NT2/D1 (cell line): ENCODE data around the gene SPATA7.

Source experiments
- DNase-seq: peaks from one replicate; pipeline ENCODE4 v3.0.0-alpha.2; 2011; ENCODE audit warnings: low read depth, low spot score
- H3K27me3 ChIP-seq: 2 replicates; pipeline ENCODE4 v1.6.0; 2011; ENCODE audit warnings: mild to moderate bottlenecking; ENCODE audit not compliant: insufficient read length, insufficient read depth
- H3K36me3 ChIP-seq: 2 replicates; pipeline ENCODE4 v1.6.1; 2011; ENCODE audit warnings: mild to moderate bottlenecking, low read length, mixed read lengths; ENCODE audit not compliant: insufficient read depth, insufficient read length
- H3K4me1 ChIP-seq: 2 replicates; pipeline ENCODE4 v1.5.1; 2011; ENCODE audit not compliant: insufficient read depth, insufficient read length
- H3K4me3 ChIP-seq: 2 replicates; pipeline ENCODE4 v1.5.1; 2011; ENCODE audit warnings: low read depth; ENCODE audit not compliant: insufficient read length
- H3K9ac ChIP-seq: 2 replicates; pipeline ENCODE4 v1.6.0; 2011; ENCODE audit warnings: low read depth; ENCODE audit not compliant: insufficient read length
- H3K9me3 ChIP-seq: 2 replicates; pipeline ENCODE4 v1.5.1; 2011; ENCODE audit warnings: mild to moderate bottlenecking, low read length; ENCODE audit not compliant: insufficient read depth
- SUZ12 ChIP-seq: IDR thresholded peaks from 2 replicates; pipeline ENCODE4 v1.6.1; 2011; ENCODE audit not compliant: insufficient read length, insufficient read depth; ENCODE audit errors: extremely low read depth
- YY1 ChIP-seq: IDR thresholded peaks from 2 replicates; pipeline ENCODE4 v1.6.1; 2011; ENCODE audit not compliant: insufficient read length, insufficient read depth
- ZNF274 ChIP-seq: IDR thresholded peaks from 2 replicates; pipeline ENCODE4 v1.6.1; 2011; ENCODE audit warnings: mild to moderate bottlenecking, low read depth, low read length

The SPATA7 gene

GRCh38 chr14:88420187-88420586, 34.7 kb downstream of the SPATA7 start:
- H3K4me1 ChIP-seq, result no peaks in the 10 kb centered on the region
- no peaks in the 10 kb centered on the region for H3K36me3 ChIP-seq
- no peaks in the 10 kb centered on the region for H3K27me3 ChIP-seq
- H3K9me3 ChIP-seq, result peaks cover 3% of the 10 kb centered on the region
- no peak for DNase-seq
- no peak overlapping the region for H3K9ac ChIP-seq
- H3K4me3 ChIP-seq, result no peak overlapping the region
- TF ChIP-seq ZNF274 (no peak), YY1 (no peak), SUZ12 (no peak)

- Histone ChIP-seq H3K9me3 (no peaks in the 10 kb centered on the region; the same call in none of the 2 replicates), H3K4me3 (no peak overlapping the region), H3K36me3 (no peaks in the 10 kb centered on the region), H3K4me1 (no peaks in the 10 kb centered on the region), H3K9ac (no peak overlapping the region), H3K27me3 (no peaks in the 10 kb centered on the region)
- no peak for DNase-seq
- TF ChIP-seq YY1 (no peak), ZNF274 (no peak)
Observed at GRCh38 chr14:88421286-88421685, 35.8 kb downstream of the SPATA7 start.

- no peak overlapping the region for H3K9ac ChIP-seq
- no peak for TF ChIP-seq SUZ12
- no peak for TF ChIP-seq YY1
- no peak for TF ChIP-seq ZNF274
- no peaks in the 10 kb centered on the region; the same call in none of the 2 replicates for H3K9me3 ChIP-seq
- no peaks in the 10 kb centered on the region for H3K4me1 ChIP-seq
- no peaks in the 10 kb centered on the region for H3K27me3 ChIP-seq
- no peaks in the 10 kb centered on the region for H3K36me3 ChIP-seq
- H3K4me3 ChIP-seq, result no peak overlapping the region
- no peak for DNase-seq
Observed at GRCh38 chr14:88422047-88422446, 36.6 kb downstream of the SPATA7 start.

GRCh38 chr14:88422919-88423650, 37.6 kb downstream of the SPATA7 start:
- no peak overlapping the region for H3K9ac ChIP-seq
- H3K27me3 ChIP-seq, result no peaks in the 10 kb centered on the region
- H3K4me1 ChIP-seq, result no peaks in the 10 kb centered on the region
- no peaks in the 10 kb centered on the region; the same call in 1 of the 2 replicates for H3K9me3 ChIP-seq
- DNase-seq, result no peak
- H3K4me3 ChIP-seq, result no peak overlapping the region
- TF ChIP-seq SUZ12 (no peak), ZNF274 (no peak), YY1 (no peak)
- H3K36me3 ChIP-seq, result no peaks in the 10 kb centered on the region

DNA sequence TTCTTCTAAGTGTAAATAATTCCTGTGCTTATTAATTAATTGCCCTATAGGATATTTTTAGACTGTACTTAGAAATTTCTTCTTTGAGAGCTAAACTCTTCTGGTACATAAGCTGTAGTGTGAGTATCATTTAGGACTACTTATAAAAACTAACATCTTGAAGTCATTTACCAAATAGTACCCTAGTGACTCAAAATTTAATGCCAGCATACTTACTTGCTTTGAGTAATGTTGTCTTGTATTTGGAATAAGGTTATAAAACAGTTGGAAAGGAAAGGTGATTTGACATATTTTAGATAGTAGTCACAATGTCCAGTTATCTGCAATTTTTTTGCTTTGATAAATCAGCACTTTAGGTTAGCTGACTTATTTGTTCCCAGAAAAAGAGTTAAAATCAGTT, 39.1 kb downstream of the SPATA7 start:
- Histone ChIP-seq H3K27me3 (no peaks in the 10 kb centered on the region), H3K36me3 (no peaks in the 10 kb centered on the region), H3K9ac (no peak overlapping the region), H3K9me3 (no peaks in the 10 kb centered on the region), H3K4me1 (no peaks in the 10 kb centered on the region), H3K4me3 (no peak overlapping the region)
- TF ChIP-seq YY1 (no peak), SUZ12 (no peak), ZNF274 (no peak)
- no peak for DNase-seq

GRCh38 chr14:88426271-88426670, 40.8 kb downstream of the SPATA7 start:
- no peak for TF ChIP-seq YY1
- TF ChIP-seq SUZ12, result no peak
- TF ChIP-seq ZNF274, result no peak
- no peak overlapping the region for H3K9ac ChIP-seq
- H3K9me3 ChIP-seq, result no peaks in the 10 kb centered on the region
- no peak overlapping the region for H3K4me3 ChIP-seq
- DNase-seq, result no peak
- no peaks in the 10 kb centered on the region for H3K4me1 ChIP-seq
- H3K27me3 ChIP-seq, result no peaks in the 10 kb centered on the region
- H3K36me3 ChIP-seq, result no peaks in the 10 kb centered on the region

- no peaks in the 10 kb centered on the region for H3K9me3 ChIP-seq
- no peak for TF ChIP-seq SUZ12
- no peak for TF ChIP-seq ZNF274
- TF ChIP-seq YY1, result no peak
- no peak overlapping the region for H3K4me3 ChIP-seq
- H3K27me3 ChIP-seq, result no peaks in the 10 kb centered on the region
- no peak for DNase-seq
- no peaks in the 10 kb centered on the region for H3K36me3 ChIP-seq
- no peaks in the 10 kb centered on the region for H3K4me1 ChIP-seq
- H3K9ac ChIP-seq, result no peak overlapping the region
Observed at GRCh38 chr14:88430976-88431375, 45.5 kb downstream of the SPATA7 start.

GRCh38 chr14:88437658-88438057, 52.2 kb downstream of the SPATA7 start:
- Histone ChIP-seq H3K4me3 (no peak overlapping the region), H3K9me3 (no peaks in the 10 kb centered on the region), H3K4me1 (no peaks in the 10 kb centered on the region), H3K9ac (no peak overlapping the region), H3K36me3 (peaks cover 6% of the 10 kb centered on the region), H3K27me3 (no peaks in the 10 kb centered on the region)
- TF ChIP-seq ZNF274, result no peak
- no peak for TF ChIP-seq YY1
- no peak for TF ChIP-seq SUZ12
- peak; percentile 1 for DNase-seq
